Activated B cell treated with CpG ODN at 0.5 μM for 24 hours (primary cell): ENCODE data around the gene NHS. TPM values are rescaled to one million over a fixed set of nuclear protein-coding genes. Genes with fewer than 3 reads are reported as not detected.

Experiments
- ATAC-seq: fragments of 200-7000 bp; cut with Tn5 transposase; one replicate; pipeline ENCODE4 v1.10.0; 2021; ENCODE audit warnings: low read depth, mild to moderate bottlenecking, moderate library complexity
- CTCF ChIA-PET: fragments of 350-600 bp; sonication (Branson Sonifier 250); formaldehyde crosslinking; loops from one replicate; lab custom pipeline; 2021; ENCODE audit warnings: antibody characterized with exemption; lab: Charles Lee
- POLR2A ChIA-PET: fragments of 350-600 bp; sonication (Branson Sonifier 250); formaldehyde crosslinking; loops from one replicate; lab custom pipeline; 2021; ENCODE audit warnings: antibody characterized with exemption; lab: Charles Lee
- DNase-seq: peaks from one replicate; pipeline ENCODE4 v3.0.0; 2022
- H3K27ac Mint-ChIP-seq: one replicate; pipeline ENCODE4 v1.8.0; 2020; ENCODE audit warnings: mixed read lengths
- H3K27me3 Mint-ChIP-seq: one replicate; pipeline ENCODE4 v1.8.0; 2021; ENCODE audit warnings: mixed read lengths
- H3K36me3 Mint-ChIP-seq: one replicate; pipeline ENCODE4 v1.8.0; 2021; ENCODE audit warnings: low read depth, mixed read lengths
- H3K4me1 Mint-ChIP-seq: one replicate; pipeline ENCODE4 v1.8.0; 2021; ENCODE audit warnings: mixed read lengths
- H3K4me3 Mint-ChIP-seq: one replicate; pipeline ENCODE4 v1.8.0; 2020; ENCODE audit warnings: mild to moderate bottlenecking, mixed read lengths
- H3K9me3 Mint-ChIP-seq: one replicate; pipeline ENCODE4 v1.8.0; 2020; ENCODE audit warnings: mixed read lengths
- intact Hi-C: fragments of 100-400 bp; cut with micrococcal nuclease; formaldehyde crosslinking; loops from one replicate; pipeline ENCODE4 v1.15.1; 2024
- total RNA-seq: library from RNA; stranded (reverse); gene quantifications from 2 replicates; pipeline ENCODE4 v1.2.3, GENCODE V29; 2022
- TF ChIP-seq, protein P1 (sequence below): fragments of 200-600 bp; IDR thresholded peaks from one replicate; pipeline ENCODE4 v1.8.0; 2022; ENCODE audit warnings: antibody characterized with exemption, mild to moderate bottlenecking

The NHS gene
- total RNA-seq, 1 donor from 2014 or later, result not detected

DNA sequence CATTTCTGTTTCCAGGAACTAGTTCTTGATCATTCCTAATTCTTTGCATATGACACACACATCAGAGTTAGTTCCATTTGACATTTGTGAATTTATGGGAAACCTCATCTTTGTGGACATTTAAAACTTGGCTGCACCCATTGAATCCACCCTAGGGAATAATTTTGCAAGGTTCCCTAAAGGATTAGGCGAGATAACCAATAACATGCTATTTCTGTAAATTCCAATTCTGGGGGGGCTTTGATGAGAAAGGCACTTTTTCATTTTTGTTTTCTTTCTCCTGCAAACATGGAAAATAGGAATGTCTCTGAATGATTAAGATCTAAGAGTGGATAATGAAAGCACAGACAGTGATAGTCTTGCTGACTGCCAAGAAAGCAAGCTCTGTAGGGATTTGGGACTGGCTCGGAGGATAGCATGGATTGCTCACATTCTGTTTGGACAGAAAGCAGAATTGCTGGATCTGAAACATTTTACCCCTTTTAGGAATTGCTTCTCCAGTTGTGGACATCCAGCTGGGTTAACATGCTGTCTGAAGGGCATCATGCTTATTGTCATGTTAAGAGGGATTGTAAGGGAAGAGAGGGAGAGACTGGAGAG lies 145.1 kb downstream of the NHS start:
- no peak for DNase-seq
- H3K27me3 Mint-ChIP-seq, result no peaks in the 10 kb centered on the region
- no peak overlapping the region for H3K27ac Mint-ChIP-seq
- no peaks in the 10 kb centered on the region for H3K36me3 Mint-ChIP-seq
- intact Hi-C loops, result no loop called here
- CTCF ChIA-PET, result no interaction called here
- H3K9me3 Mint-ChIP-seq, result no peaks in the 10 kb centered on the region
- ATAC-seq, result no peak
- no peak overlapping the region for H3K4me3 Mint-ChIP-seq
- POLR2A ChIA-PET, result no interaction called here
- H3K4me1 Mint-ChIP-seq, result no peaks in the 10 kb centered on the region
- TF ChIP-seq, protein P1, sequence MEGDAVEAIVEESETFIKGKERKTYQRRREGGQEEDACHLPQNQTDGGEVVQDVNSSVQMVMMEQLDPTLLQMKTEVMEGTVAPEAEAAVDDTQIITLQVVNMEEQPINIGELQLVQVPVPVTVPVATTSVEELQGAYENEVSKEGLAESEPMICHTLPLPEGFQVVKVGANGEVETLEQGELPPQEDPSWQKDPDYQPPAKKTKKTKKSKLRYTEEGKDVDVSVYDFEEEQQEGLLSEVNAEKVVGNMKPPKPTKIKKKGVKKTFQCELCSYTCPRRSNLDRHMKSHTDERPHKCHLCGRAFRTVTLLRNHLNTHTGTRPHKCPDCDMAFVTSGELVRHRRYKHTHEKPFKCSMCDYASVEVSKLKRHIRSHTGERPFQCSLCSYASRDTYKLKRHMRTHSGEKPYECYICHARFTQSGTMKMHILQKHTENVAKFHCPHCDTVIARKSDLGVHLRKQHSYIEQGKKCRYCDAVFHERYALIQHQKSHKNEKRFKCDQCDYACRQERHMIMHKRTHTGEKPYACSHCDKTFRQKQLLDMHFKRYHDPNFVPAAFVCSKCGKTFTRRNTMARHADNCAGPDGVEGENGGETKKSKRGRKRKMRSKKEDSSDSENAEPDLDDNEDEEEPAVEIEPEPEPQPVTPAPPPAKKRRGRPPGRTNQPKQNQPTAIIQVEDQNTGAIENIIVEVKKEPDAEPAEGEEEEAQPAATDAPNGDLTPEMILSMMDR, result no peak

DNA sequence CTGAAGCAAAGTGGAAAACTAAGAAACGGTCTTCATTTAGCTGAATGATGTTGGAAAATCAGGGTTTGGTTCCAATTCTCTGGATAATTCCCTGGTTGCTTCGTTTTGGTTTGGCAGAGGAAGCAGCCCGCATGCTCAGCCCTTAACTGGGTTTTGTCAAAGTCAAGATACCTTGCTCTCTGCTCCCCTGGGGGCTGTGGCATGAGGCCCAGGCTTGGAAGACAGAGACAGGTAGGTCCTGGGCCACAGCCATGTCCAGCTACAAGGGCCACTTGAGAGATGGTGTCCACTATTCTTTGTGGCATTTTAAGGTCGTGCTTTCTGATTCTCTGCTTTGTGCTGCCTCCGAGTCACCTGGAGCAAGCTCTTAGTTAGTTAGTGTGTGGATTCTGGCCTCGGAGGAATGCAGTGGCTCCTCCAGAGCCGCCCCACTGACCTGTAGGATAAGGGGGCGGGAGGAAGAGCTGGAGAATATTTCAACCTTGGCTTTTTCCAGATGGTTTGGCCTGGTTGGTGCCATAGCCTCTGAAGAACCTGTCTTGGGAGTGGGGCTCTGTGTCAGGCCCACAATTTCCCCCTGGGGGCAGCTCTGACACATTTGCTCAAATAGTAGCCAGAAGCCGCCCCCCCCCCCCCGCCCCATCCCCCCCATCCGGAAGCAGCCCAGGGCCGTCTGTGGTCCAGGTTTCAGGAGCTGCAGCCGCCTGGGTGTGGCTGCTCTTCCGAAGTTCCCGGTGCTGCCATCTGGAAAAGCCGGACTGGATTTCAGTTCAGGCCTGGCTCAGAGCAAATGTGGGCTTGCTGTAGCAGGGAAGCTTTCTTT lies 147.1 kb downstream of the NHS start:
- no peaks in the 10 kb centered on the region for H3K27me3 Mint-ChIP-seq
- H3K9me3 Mint-ChIP-seq, result no peaks in the 10 kb centered on the region
- no peak overlapping the region for H3K4me3 Mint-ChIP-seq
- intact Hi-C loops, result no loop called here
- TF ChIP-seq, protein P1, result no peak
- ChIA-PET POLR2A (no interaction called here), CTCF (no interaction called here)
- H3K36me3 Mint-ChIP-seq, result no peaks in the 10 kb centered on the region
- no peaks in the 10 kb centered on the region for H3K4me1 Mint-ChIP-seq
- DNase-seq (no peak), ATAC-seq (no peak)
- no peak overlapping the region for H3K27ac Mint-ChIP-seq

DNA sequence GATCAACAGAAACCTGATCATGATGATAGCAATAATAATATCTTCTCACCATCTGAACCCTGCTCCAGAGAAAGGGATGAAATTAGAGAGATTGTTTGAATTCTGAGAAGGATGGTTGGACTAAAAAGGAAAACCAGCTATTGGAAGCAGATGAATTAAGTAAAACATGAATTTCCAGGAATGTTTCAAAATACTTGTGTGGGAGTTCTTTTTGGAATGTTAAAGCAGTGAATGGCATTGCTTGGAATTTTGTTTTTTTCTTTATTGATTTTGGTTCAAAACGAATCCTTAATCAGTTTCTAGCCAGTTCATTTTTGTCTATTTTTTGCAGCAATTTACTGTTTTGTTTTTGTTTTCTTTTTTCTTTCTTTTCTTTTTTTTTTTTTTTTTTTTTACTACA lies 150.3 kb downstream of the NHS start:
- ATAC-seq (no peak), DNase-seq (no peak)
- TF ChIP-seq, protein P1, result no peak
- Mint-ChIP-seq H3K27me3 (no peaks in the 10 kb centered on the region), H3K4me3 (no peak overlapping the region), H3K27ac (no peak overlapping the region), H3K9me3 (no peaks in the 10 kb centered on the region), H3K4me1 (no peaks in the 10 kb centered on the region), H3K36me3 (no peaks in the 10 kb centered on the region)
- intact Hi-C loops, result no loop called here
- ChIA-PET POLR2A (no interaction called here), CTCF (no interaction called here)

DNA sequence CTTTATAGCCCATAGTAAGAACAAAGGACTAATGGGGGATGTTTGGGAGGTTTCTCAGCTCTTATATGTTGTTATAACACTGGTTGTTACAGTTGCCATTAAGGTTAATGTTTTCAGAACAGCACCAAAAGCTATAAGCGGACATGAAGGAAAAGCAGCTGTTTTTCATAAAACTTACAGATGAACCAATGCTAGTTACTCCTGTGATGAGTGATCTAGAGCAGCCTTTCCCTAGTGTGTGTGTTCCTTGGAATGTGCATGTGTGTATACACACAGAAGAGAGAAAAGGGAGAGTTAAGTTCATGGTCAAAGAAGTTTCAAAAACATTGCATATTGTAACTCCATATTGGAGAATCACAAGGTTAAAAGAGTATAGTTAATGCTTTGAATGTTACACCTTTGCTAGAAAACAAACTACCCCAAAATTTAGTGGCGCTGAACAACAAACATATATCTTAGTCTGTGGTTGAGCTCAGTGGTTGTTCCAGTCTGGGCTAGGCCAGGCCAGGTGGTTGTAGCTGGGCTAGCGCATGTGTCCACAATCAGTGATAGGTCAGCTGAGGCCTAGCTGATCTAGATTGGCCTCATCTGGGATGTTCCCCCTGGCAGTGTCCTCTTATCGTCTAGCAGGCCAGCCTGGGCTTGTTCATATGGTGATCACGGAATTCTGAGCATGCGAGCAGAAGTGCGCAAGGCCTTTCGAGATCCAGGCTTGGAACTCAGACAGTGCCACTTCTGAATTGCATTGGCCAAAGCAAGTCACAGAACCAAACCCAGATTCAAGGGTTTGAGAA lies 151.0 kb downstream of the NHS start:
- no peak overlapping the region for H3K27ac Mint-ChIP-seq
- H3K4me1 Mint-ChIP-seq, result no peaks in the 10 kb centered on the region
- POLR2A ChIA-PET, result no interaction called here
- H3K4me3 Mint-ChIP-seq, result no peak overlapping the region
- intact Hi-C loops, result no loop called here
- DNase-seq (no peak), ATAC-seq (no peak)
- H3K9me3 Mint-ChIP-seq, result no peaks in the 10 kb centered on the region
- no peaks in the 10 kb centered on the region for H3K27me3 Mint-ChIP-seq
- TF ChIP-seq, protein P1, result no peak
- no peaks in the 10 kb centered on the region for H3K36me3 Mint-ChIP-seq
- CTCF ChIA-PET, result no interaction called here

DNA sequence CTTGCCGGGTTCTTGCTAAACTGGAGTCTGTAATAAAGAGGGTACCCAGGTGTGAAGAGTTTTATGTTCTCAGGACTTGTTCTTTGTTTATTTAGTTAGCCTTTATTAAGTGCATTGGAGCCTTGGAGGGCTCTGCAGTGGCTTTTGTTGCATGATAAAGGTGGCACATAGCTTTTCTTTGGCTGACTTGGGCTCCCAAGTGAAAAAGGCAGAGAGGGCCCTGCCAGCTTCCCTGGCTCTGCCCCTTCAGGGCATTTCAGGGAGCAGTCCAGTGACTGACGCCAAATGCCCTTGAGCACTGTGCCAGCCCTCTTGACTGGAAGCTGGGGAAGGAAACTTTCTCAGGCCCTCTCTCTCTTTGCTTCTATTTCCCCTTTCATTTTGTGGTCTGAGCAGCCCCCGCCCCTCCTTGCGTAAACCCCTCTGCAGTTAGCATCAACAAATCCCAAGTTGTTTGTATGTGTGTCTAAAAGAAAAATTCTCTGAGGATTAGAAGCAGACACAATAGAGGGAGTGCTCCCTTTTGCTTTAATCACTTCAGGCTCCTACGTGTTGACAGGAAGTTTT lies 152.2 kb downstream of the NHS start:
- intact Hi-C loops, result no loop called here
- DNase-seq (no peak), ATAC-seq (no peak)
- POLR2A ChIA-PET, result no interaction called here
- H3K27ac Mint-ChIP-seq, result no peak overlapping the region
- no peaks in the 10 kb centered on the region for H3K27me3 Mint-ChIP-seq
- no peaks in the 10 kb centered on the region for H3K4me1 Mint-ChIP-seq
- TF ChIP-seq, protein P1, result no peak
- H3K4me3 Mint-ChIP-seq, result no peak overlapping the region
- CTCF ChIA-PET, result no interaction called here
- no peaks in the 10 kb centered on the region for H3K36me3 Mint-ChIP-seq
- H3K9me3 Mint-ChIP-seq, result no peaks in the 10 kb centered on the region
